Stimulated activated naive CD8-positive, alpha-beta T cell treated with anti-CD3 and anti-CD28 coated beads, Interleukin-15, amount 100 ng/mL, for 72 hours (primary cell): ENCODE results near the gene FOXO3.
A peak's percentile ranks its signal among the peaks of the same experiment; 100 is the strongest.

Source experiments
- ATAC-seq: fragments of 150-1000 bp; cut with Tn5 transposase; 2 replicates; pipeline ENCODE4 v1.10.0; 2021; ENCODE audit warnings: mild to moderate bottlenecking, moderate library complexity
- DNase-seq, 2 donors: peaks; one replicate each; pipeline ENCODE4 v3.0.0; 2021 to 2022
- H3K27ac Mint-ChIP-seq, 2 donors: one replicate each; pipeline ENCODE4 v1.8.0; 2022; ENCODE audit warnings: mild to moderate bottlenecking in 2 of 2, mixed read lengths in 2 of 2, moderate library complexity in 2 of 2
- H3K27me3 Mint-ChIP-seq: one replicate; pipeline ENCODE4 v1.8.0; 2022; ENCODE audit warnings: mixed read lengths
- H3K4me1 Mint-ChIP-seq: one replicate; pipeline ENCODE4 v1.8.0; 2022; ENCODE audit warnings: mild to moderate bottlenecking, mixed read lengths
- H3K4me3 Mint-ChIP-seq, 2 donors: one replicate each; pipeline ENCODE4 v1.8.0; 2022; ENCODE audit warnings: mild to moderate bottlenecking in 2 of 2, mixed read lengths in 2 of 2, moderate library complexity in 1 of 2
- H3K9me3 Mint-ChIP-seq, 2 donors: one replicate each; pipeline ENCODE4 v1.8.0; 2022; ENCODE audit warnings: mixed read lengths in 2 of 2

FOXO3 gene

DNA sequence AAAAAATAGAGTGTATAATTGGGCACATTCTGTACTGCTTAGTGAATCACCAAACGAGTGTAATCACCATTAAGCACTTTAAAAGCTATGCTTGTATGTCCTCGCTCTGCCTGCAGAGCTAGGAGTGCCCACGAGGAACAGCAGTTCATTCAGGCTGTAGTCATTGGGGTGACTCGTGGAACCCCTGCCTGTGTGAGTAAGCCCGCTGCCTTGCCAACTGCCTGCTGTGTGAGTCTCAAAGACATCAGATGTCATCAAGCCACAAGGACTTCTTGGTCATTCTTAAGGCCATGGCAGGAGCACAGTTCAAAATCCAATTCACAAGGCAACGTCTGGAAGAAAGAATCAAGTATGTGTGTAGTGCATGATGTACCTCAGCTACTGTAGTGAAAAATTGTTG lies 60.4 kb downstream of the FOXO3 start:
- Mint-ChIP-seq H3K27ac (no peak overlapping the region), H3K4me1 (peaks cover 40% of the 10 kb centered on the region), H3K9me3 (no peaks in the 10 kb centered on the region), H3K4me3 (no peak overlapping the region), H3K27me3 (no peaks in the 10 kb centered on the region)
- ATAC-seq: no peak
- DNase-seq: peak in 1 of 2 donors; percentile 10

- no peaks in the 10 kb centered on the region for H3K27me3 Mint-ChIP-seq
- ATAC-seq (no peak), DNase-seq (no peak)
- peaks cover 49% of the 10 kb centered on the region for H3K4me1 Mint-ChIP-seq
- H3K4me3 Mint-ChIP-seq: no peak overlapping the region
- no peaks in the 10 kb centered on the region for H3K9me3 Mint-ChIP-seq
- peak overlapping the region in 1 of 2 donors; percentile 65 for H3K27ac Mint-ChIP-seq
Observed at GRCh38 chr6:108622641-108623298, 62.1 kb downstream of the FOXO3 start.

GRCh38 chr6:108623995-108624394 lies 63.3 kb downstream of the FOXO3 start:
- no peaks in the 10 kb centered on the region for H3K9me3 Mint-ChIP-seq
- ATAC-seq (no peak), DNase-seq (no peak)
- H3K27me3 Mint-ChIP-seq: no peaks in the 10 kb centered on the region
- H3K27ac Mint-ChIP-seq: no peak overlapping the region
- peaks cover 51% of the 10 kb centered on the region for H3K4me1 Mint-ChIP-seq
- H3K4me3 Mint-ChIP-seq: no peak overlapping the region

- no peak overlapping the region for H3K4me3 Mint-ChIP-seq
- H3K27ac Mint-ChIP-seq: no peak overlapping the region
- peaks cover 61% of the 10 kb centered on the region for H3K4me1 Mint-ChIP-seq
- no peaks in the 10 kb centered on the region for H3K27me3 Mint-ChIP-seq
- H3K9me3 Mint-ChIP-seq: no peaks in the 10 kb centered on the region
- no peak for DNase-seq
- no peak for ATAC-seq
Observed at GRCh38 chr6:108625581-108625980, 64.9 kb downstream of the FOXO3 start.

- DNase-seq: no peak
- H3K27ac Mint-ChIP-seq: no peak overlapping the region
- H3K4me1 Mint-ChIP-seq: peaks cover 65% of the 10 kb centered on the region
- H3K9me3 Mint-ChIP-seq: no peaks in the 10 kb centered on the region
- no peak overlapping the region for H3K4me3 Mint-ChIP-seq
- ATAC-seq: no peak
- H3K27me3 Mint-ChIP-seq: no peaks in the 10 kb centered on the region
Observed at GRCh38 chr6:108626777-108627176, 66.1 kb downstream of the FOXO3 start.

DNA sequence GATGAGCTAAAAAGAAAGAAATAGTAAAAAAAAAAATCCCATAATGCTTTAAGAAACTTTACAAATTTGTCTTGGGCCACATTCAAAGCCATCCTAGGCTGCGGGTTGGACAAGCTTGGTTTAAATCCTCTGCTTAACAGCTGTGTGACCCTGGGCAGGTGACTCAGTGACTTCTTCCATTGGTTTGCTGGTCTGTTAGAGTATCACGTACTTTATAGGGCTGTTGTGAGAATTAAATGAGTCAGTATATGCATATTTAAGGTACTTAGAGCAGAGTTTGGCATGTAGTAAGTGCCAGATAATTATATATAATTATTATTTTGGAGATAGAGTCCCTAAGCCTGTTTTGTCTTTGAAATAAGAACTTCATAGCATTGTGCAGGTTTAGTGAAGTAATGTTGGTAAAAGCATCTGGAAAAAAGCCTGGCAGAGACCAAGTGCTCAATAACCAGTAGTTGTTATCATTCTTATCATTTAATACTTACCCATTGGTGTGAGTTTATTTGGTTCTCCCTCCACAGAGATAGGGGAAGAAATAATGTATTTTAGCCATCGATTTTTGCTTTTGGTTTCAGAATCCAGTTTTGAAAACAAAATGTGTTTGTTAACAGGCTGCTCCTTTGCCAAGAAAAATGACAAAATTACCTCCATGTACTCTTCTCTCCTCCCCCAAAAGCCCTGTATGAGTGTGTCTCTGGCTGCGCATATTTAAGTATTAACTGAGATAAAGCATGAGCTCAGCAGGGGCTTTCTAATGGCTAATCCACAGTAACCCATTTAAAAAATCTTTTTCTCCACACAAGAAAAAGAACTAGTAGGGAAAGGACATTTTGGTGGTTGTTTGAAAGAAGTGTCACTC lies 67.2 kb downstream of the FOXO3 start:
- H3K9me3 Mint-ChIP-seq: no peaks in the 10 kb centered on the region
- no peak overlapping the region for H3K27ac Mint-ChIP-seq
- ATAC-seq: peak; percentile 44
- DNase-seq: no peak
- H3K4me3 Mint-ChIP-seq: peak overlapping the region in 1 of 2 donors; percentile 4
- H3K4me1 Mint-ChIP-seq: peaks cover 59% of the 10 kb centered on the region
- no peaks in the 10 kb centered on the region for H3K27me3 Mint-ChIP-seq

GRCh38 chr6:108630050-108630714 lies 69.5 kb downstream of the FOXO3 start:
- Mint-ChIP-seq H3K27me3 (no peaks in the 10 kb centered on the region), H3K9me3 (no peaks in the 10 kb centered on the region), H3K27ac (no peak overlapping the region), H3K4me3 (peak overlapping the region in 1 of 2 donors; percentile 4), H3K4me1 (peaks cover 61% of the 10 kb centered on the region)
- DNase-seq: peak; percentile 7 to 15
- ATAC-seq: peak; percentile 87

DNA sequence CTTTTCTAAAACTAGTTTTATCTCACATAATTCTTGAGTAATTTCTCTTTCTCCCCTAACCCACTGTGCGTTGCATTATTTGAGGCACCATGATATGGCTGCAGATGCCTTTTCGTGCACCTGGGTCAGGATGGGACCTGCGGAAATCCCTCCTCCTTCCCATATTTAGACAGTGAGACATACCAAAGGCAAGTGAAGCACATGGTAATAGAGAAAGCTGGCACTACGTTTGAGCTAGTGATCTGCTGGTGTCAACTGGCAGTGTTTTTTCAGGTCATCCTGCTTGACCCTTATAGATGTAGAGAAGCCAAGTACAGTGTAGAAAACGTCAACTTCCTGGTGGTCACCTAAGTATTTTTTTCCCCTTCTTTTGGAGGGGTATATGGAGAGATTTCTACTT lies 71.7 kb downstream of the FOXO3 start:
- H3K27me3 Mint-ChIP-seq: no peaks in the 10 kb centered on the region
- H3K27ac Mint-ChIP-seq: no peak overlapping the region
- no peak overlapping the region for H3K4me3 Mint-ChIP-seq
- no peak for ATAC-seq
- no peak for DNase-seq
- H3K9me3 Mint-ChIP-seq: no peaks in the 10 kb centered on the region
- H3K4me1 Mint-ChIP-seq: peaks cover 65% of the 10 kb centered on the region

DNA sequence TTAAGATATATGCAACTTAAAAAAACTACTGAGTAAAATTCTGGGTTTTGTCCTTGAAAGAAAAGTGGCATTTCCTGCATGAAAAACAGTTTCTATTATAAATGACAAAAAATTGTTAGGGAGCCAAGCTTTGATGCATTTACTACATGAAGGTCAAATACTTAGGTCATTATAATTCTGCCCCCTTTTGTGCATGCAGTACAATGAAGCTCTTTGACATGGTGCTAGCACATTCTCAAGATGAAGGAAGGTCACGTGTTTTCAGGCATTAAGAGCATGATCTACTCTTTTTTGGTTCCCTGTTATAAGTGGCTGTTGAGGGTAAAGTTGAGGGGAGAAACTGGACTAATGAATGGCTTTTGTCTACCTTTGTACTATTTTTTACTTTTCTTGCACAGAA lies 72.7 kb downstream of the FOXO3 start:
- Mint-ChIP-seq H3K27ac (no peak overlapping the region), H3K9me3 (no peaks in the 10 kb centered on the region), H3K27me3 (no peaks in the 10 kb centered on the region), H3K4me3 (no peak overlapping the region), H3K4me1 (peaks cover 66% of the 10 kb centered on the region)
- ATAC-seq (no peak), DNase-seq (no peak)

- Mint-ChIP-seq H3K9me3 (no peaks in the 10 kb centered on the region), H3K4me1 (peaks cover 53% of the 10 kb centered on the region), H3K27me3 (no peaks in the 10 kb centered on the region), H3K4me3 (peak overlapping the region in 1 of 2 donors; percentile 52), H3K27ac (peak overlapping the region; percentile 14 to 73)
- ATAC-seq: peak; percentile 99
- peak; percentile 34 to 73 for DNase-seq
Observed at GRCh38 chr6:108635505-108636226, 74.9 kb downstream of the FOXO3 start.

GRCh38 chr6:108637963-108638362 lies 77.2 kb downstream of the FOXO3 start:
- ATAC-seq (no peak), DNase-seq (no peak)
- Mint-ChIP-seq H3K27me3 (no peaks in the 10 kb centered on the region), H3K27ac (no peak overlapping the region), H3K4me3 (no peak overlapping the region), H3K4me1 (peaks cover 39% of the 10 kb centered on the region), H3K9me3 (no peaks in the 10 kb centered on the region)

- Mint-ChIP-seq H3K9me3 (no peaks in the 10 kb centered on the region), H3K27me3 (no peaks in the 10 kb centered on the region), H3K4me3 (no peak overlapping the region), H3K4me1 (peaks cover 33% of the 10 kb centered on the region), H3K27ac (no peak overlapping the region)
- ATAC-seq (no peak), DNase-seq (no peak)
Observed at GRCh38 chr6:108638993-108639392, 78.3 kb downstream of the FOXO3 start.

GRCh38 chr6:108640104-108640503 lies 79.4 kb downstream of the FOXO3 start:
- no peaks in the 10 kb centered on the region for H3K9me3 Mint-ChIP-seq
- H3K4me1 Mint-ChIP-seq: peaks cover 33% of the 10 kb centered on the region
- H3K4me3 Mint-ChIP-seq: no peak overlapping the region
- H3K27me3 Mint-ChIP-seq: no peaks in the 10 kb centered on the region
- DNase-seq (no peak), ATAC-seq (no peak)
- no peak overlapping the region for H3K27ac Mint-ChIP-seq

DNA sequence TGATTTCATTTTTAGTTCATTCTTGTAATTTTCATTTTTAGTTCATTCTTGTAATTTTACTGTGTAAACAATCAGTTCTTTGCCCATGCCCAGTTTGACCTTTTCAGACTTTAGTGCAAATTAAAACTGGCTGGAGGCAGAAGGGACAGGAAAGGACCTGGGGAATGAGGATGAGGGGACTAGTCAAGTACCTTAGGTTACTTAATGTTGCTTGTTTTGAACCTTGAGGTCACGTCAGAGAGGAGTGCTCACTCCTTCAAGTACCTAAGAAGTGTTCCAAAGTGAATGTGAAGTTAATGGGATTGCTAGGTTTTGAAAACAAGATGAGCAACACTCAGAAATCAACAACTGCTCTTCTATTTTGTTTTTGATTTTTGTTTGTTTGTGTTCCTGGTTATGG lies 82.5 kb downstream of the FOXO3 start:
- Mint-ChIP-seq H3K4me1 (peaks cover 7% of the 10 kb centered on the region), H3K27me3 (no peaks in the 10 kb centered on the region), H3K9me3 (no peaks in the 10 kb centered on the region), H3K4me3 (no peak overlapping the region), H3K27ac (no peak overlapping the region)
- no peak for DNase-seq
- no peak for ATAC-seq

DNA sequence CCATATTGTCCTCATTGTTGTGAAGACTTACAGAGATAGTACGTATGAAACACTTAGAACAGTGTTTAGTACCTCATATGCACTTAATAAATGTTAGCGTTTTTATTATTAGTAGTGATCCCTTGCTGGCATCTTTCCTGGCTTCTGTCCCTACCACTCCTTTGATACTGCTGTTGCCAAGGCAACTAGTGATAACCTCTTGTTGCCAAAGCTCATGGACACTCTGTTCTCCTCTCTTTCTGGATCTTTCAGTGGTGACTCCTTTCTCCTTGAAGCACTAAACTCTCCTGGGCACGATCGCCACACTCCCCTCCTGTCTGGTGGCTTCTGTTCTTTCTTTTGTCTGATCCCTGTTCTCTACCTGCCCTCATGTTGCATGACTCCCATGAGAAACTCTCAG lies 83.5 kb downstream of the FOXO3 start:
- Mint-ChIP-seq H3K27me3 (no peaks in the 10 kb centered on the region), H3K9me3 (no peaks in the 10 kb centered on the region), H3K27ac (peak overlapping the region in 1 of 2 donors; percentile 25), H3K4me3 (no peak overlapping the region), H3K4me1 (peaks cover 6% of the 10 kb centered on the region)
- no peak for ATAC-seq
- no peak for DNase-seq
